Measurements from ENCODE around the gene SELENBP1. TPM values are rescaled to one million over a fixed set of nuclear protein-coding genes. Genes with fewer than 3 reads are reported as not detected.

Gene SELENBP1
- total RNA-seq, 1 donor from 2014 or later, result 10.2 TPM

DNA sequence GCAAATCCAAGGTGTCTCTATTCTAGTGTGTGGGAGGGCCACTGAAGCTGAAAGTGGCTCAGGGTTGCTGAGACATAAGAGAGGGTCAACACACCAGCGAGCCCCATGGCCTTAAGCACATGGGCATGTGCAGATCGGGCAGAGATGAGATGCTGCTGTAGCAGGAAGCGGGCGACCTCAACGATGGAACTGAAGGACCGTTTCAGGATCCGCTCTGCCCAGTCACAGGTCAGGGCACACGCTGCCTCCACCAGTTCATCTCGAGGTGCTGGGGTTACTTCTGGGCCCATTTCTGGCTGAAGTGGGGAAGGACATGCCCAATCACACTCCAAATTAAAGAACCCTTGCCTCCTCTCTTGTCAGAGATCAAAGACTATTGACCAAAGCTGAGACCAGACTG, 28.9 kb downstream of the SELENBP1 start:
- no peak overlapping the region for H3K4me3 Mint-ChIP-seq (ENCODE audit: unreplicated experiment)
- H3K4me1 Mint-ChIP-seq (ENCODE audit: unreplicated experiment), result peaks cover 22% of the 10 kb centered on the region
- H3K36me3 Mint-ChIP-seq (ENCODE audit: unreplicated experiment), result peaks cover 6% of the 10 kb centered on the region
- DNase-seq (ENCODE audit: extremely low spot score, unreplicated experiment), result no peak
- H3K27ac Mint-ChIP-seq (ENCODE audit: unreplicated experiment), result no peak overlapping the region
- H3K27me3 Mint-ChIP-seq (ENCODE audit: unreplicated experiment), result no peaks in the 10 kb centered on the region
- TF ChIP-seq CTCF (IDR thresholded peaks at IDR 0.05), result no peak
- H3K9me3 Mint-ChIP-seq (ENCODE audit: unreplicated experiment), result no peaks in the 10 kb centered on the region

GRCh38 chr1:151342569-151342968, 29.9 kb downstream of the SELENBP1 start:
- Mint-ChIP-seq H3K27ac (ENCODE audit: unreplicated experiment) (no peak overlapping the region), H3K4me1 (ENCODE audit: unreplicated experiment) (peaks cover 20% of the 10 kb centered on the region), H3K4me3 (ENCODE audit: unreplicated experiment) (no peak overlapping the region), H3K27me3 (ENCODE audit: unreplicated experiment) (no peaks in the 10 kb centered on the region), H3K36me3 (ENCODE audit: unreplicated experiment) (peaks cover 6% of the 10 kb centered on the region), H3K9me3 (ENCODE audit: unreplicated experiment) (no peaks in the 10 kb centered on the region)
- no peak for TF ChIP-seq CTCF (IDR thresholded peaks at IDR 0.05)
- DNase-seq (ENCODE audit: extremely low spot score, unreplicated experiment), result no peak

GRCh38 chr1:151342021-151342420, 30.5 kb downstream of the SELENBP1 start:
- TF ChIP-seq CTCF (IDR thresholded peaks at IDR 0.05), result no peak
- H3K36me3 Mint-ChIP-seq (ENCODE audit: unreplicated experiment), result peaks cover 6% of the 10 kb centered on the region
- no peak overlapping the region for H3K4me3 Mint-ChIP-seq (ENCODE audit: unreplicated experiment)
- H3K27ac Mint-ChIP-seq (ENCODE audit: unreplicated experiment), result peak overlapping the region; percentile 47
- H3K27me3 Mint-ChIP-seq (ENCODE audit: unreplicated experiment), result no peaks in the 10 kb centered on the region
- DNase-seq (ENCODE audit: extremely low spot score, unreplicated experiment), result no peak
- H3K9me3 Mint-ChIP-seq (ENCODE audit: unreplicated experiment), result no peaks in the 10 kb centered on the region
- peaks cover 15% of the 10 kb centered on the region for H3K4me1 Mint-ChIP-seq (ENCODE audit: unreplicated experiment)

- peaks cover 10% of the 10 kb centered on the region for H3K4me1 Mint-ChIP-seq (ENCODE audit: unreplicated experiment)
- no peak overlapping the region for H3K4me3 Mint-ChIP-seq (ENCODE audit: unreplicated experiment)
- peak; percentile 80 for TF ChIP-seq CTCF (IDR thresholded peaks at IDR 0.05)
- H3K36me3 Mint-ChIP-seq (ENCODE audit: unreplicated experiment), result peaks cover 6% of the 10 kb centered on the region
- H3K27me3 Mint-ChIP-seq (ENCODE audit: unreplicated experiment), result no peaks in the 10 kb centered on the region
- DNase-seq (ENCODE audit: extremely low spot score, unreplicated experiment), result no peak
- peak overlapping the region; percentile 37 for H3K27ac Mint-ChIP-seq (ENCODE audit: unreplicated experiment)
- H3K9me3 Mint-ChIP-seq (ENCODE audit: unreplicated experiment), result no peaks in the 10 kb centered on the region
Measured at GRCh38 chr1:151340870-151341754, 31.4 kb downstream of the SELENBP1 start.

DNA sequence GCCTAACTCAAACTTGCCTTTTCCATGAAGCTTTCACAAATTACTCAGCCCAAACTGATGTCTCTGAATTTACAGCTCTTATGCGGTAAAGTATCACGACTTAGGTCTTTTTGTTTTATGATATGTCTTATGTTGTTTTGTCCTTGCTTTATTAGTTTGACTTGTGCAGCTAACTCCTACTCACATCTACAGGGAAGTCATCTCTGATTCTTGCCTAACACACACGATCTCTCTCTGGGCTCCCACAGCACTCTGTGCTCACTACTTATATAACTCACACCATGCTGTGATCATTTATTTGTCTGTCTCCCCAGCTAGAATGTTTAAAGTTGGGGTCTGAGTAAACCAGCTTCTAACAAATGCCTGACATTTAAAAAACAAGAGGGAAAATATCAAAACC, 35.9 kb downstream of the SELENBP1 start:
- Mint-ChIP-seq H3K27me3 (ENCODE audit: unreplicated experiment) (no peaks in the 10 kb centered on the region), H3K27ac (ENCODE audit: unreplicated experiment) (no peak overlapping the region), H3K9me3 (ENCODE audit: unreplicated experiment) (no peaks in the 10 kb centered on the region), H3K36me3 (ENCODE audit: unreplicated experiment) (no peaks in the 10 kb centered on the region), H3K4me1 (ENCODE audit: unreplicated experiment) (peaks cover 5% of the 10 kb centered on the region), H3K4me3 (ENCODE audit: unreplicated experiment) (no peak overlapping the region)
- no peak for TF ChIP-seq CTCF (IDR thresholded peaks at IDR 0.05)
- DNase-seq (ENCODE audit: extremely low spot score, unreplicated experiment), result no peak

All from osteocyte (in vitro differentiated cells).